Neutrophil (primary cell): Measurements from ENCODE around the gene HSD17B14.

Experiments
- H3K27ac ChIP-seq: fragments of 200-600 bp; sonication (generic); 2 replicates; pipeline ENCODE4 v1.5.1; 2016; ENCODE audit warnings: mild to moderate bottlenecking, moderate library complexity
- H3K27me3 ChIP-seq: fragments of 200-600 bp; sonication (generic); 2 replicates; pipeline ENCODE4 v1.6.0; 2016; ENCODE audit warnings: mild to moderate bottlenecking
- H3K36me3 ChIP-seq: fragments of 200-600 bp; sonication (generic); 2 replicates; pipeline ENCODE4 v1.5.1; 2017
- H3K4me1 ChIP-seq, 2 experiments: fragments of 200-600 bp in 1 of 2; sonication (generic) in 1 of 2; 1 replicate in 1 of 2; 2 replicates in 1 of 2; pipeline versions ENCODE4 v1.5.1 to v1.6.1; 2013 to 2016; ENCODE audit warnings: low read depth in 1 of 2, low read length in 1 of 2, mild to moderate bottlenecking in 1 of 2, moderate library complexity in 1 of 2; ENCODE audit not compliant: control insufficient read depth in 1 of 2, insufficient read depth in 1 of 2
- H3K4me3 ChIP-seq, 2 experiments: fragments of 200-600 bp in 1 of 2; sonication (generic) in 1 of 2; 1 replicate in 1 of 2; 2 replicates in 1 of 2; pipeline ENCODE4 v1.5.1; 2013 to 2016; ENCODE audit warnings: low read depth in 1 of 2, low read length in 1 of 2, mild to moderate bottlenecking in 1 of 2, moderate library complexity in 1 of 2
- H3K9me3 ChIP-seq: fragments of 200-600 bp; sonication (generic); 2 replicates; pipeline ENCODE4 v1.5.1; 2016
- CTCF ChIP-seq: fragments of 200-600 bp; sonication (generic); IDR thresholded peaks from 2 replicates; pipeline ENCODE4 v1.5.1; 2016; ENCODE audit warnings: antibody characterized with exemption

Gene HSD17B14

GRCh38 chr19:48798937-48799336 lies 37.4 kb downstream of the HSD17B14 start:
- no peak for TF ChIP-seq CTCF
- no peaks in the 10 kb centered on the region for H3K27me3 ChIP-seq
- H3K36me3 ChIP-seq: no peaks in the 10 kb centered on the region
- H3K9me3 ChIP-seq: no peaks in the 10 kb centered on the region
- no peak overlapping the region for H3K27ac ChIP-seq
- H3K4me1 ChIP-seq: peaks cover 0 to 6% of the 10 kb centered on the region in 2 experiments
- no peak overlapping the region for H3K4me3 ChIP-seq

- no peak for TF ChIP-seq CTCF
- Histone ChIP-seq H3K4me3 (no peak overlapping the region), H3K4me1 (peaks cover 0 to 6% of the 10 kb centered on the region in 2 experiments)
Observed at GRCh38 chr19:48797103-48797502, 39.2 kb downstream of the HSD17B14 start.

GRCh38 chr19:48796298-48797083 lies 39.8 kb downstream of the HSD17B14 start:
- Histone ChIP-seq H3K36me3 (no peaks in the 10 kb centered on the region), H3K9me3 (no peaks in the 10 kb centered on the region), H3K4me3 (no peak overlapping the region), H3K27ac (no peak overlapping the region), H3K27me3 (no peaks in the 10 kb centered on the region), H3K4me1 (peaks cover 0 to 6% of the 10 kb centered on the region in 2 experiments)
- no peak for TF ChIP-seq CTCF

More at GRCh38 chr19:48797103-48797502, 39.2 kb downstream of the HSD17B14 start:
- Histone ChIP-seq H3K27me3 (no peaks in the 10 kb centered on the region), H3K9me3 (no peaks in the 10 kb centered on the region), H3K27ac (no peak overlapping the region), H3K36me3 (no peaks in the 10 kb centered on the region)

- Histone ChIP-seq H3K36me3 (no peaks in the 10 kb centered on the region), H3K4me3 (peak overlapping the region in 1 of 2 experiments; percentile 60), H3K4me1 (peaks cover 0 to 6% of the 10 kb centered on the region in 2 experiments), H3K9me3 (no peaks in the 10 kb centered on the region), H3K27ac (no peak overlapping the region), H3K27me3 (no peaks in the 10 kb centered on the region)
- TF ChIP-seq CTCF: no peak
Observed at GRCh38 chr19:48795685-48796070, 40.6 kb downstream of the HSD17B14 start.

GRCh38 chr19:48795055-48795684 lies 41.1 kb downstream of the HSD17B14 start:
- TF ChIP-seq CTCF: peak; percentile 67
- H3K36me3 ChIP-seq: no peaks in the 10 kb centered on the region
- no peak overlapping the region for H3K27ac ChIP-seq

More at GRCh38 chr19:48795055-48795684, 41.1 kb downstream of the HSD17B14 start:
- H3K9me3 ChIP-seq: no peaks in the 10 kb centered on the region
- H3K27me3 ChIP-seq: no peaks in the 10 kb centered on the region
- H3K4me1 ChIP-seq: peaks cover 0 to 6% of the 10 kb centered on the region in 2 experiments
- H3K4me3 ChIP-seq: peak overlapping the region; percentile 53 to 60
